B cell (primary cell): ENCODE data around the gene HOXA4. TPM values are rescaled to one million over a fixed set of nuclear protein-coding genes. Genes with fewer than 3 reads are reported as not detected.

Experiments
- ATAC-seq: fragments of 200-7000 bp; cut with Tn5 transposase; one replicate; pipeline ENCODE4 v1.10.0; 2021; ENCODE audit warnings: low read depth, mild to moderate bottlenecking, moderate number of reproducible peaks, moderate library complexity
- CTCF ChIA-PET: fragments of 350-600 bp; sonication (Branson Sonifier 250); formaldehyde crosslinking; loops from one replicate; lab custom pipeline; 2021; ENCODE audit warnings: antibody characterized with exemption, inconsistent platforms; lab: Charles Lee
- POLR2A ChIA-PET: fragments of 350-600 bp; sonication (Branson Sonifier 250); formaldehyde crosslinking; loops from one replicate; lab custom pipeline; 2021; ENCODE audit warnings: antibody characterized with exemption; lab: Charles Lee
- DNase-seq: peaks from one replicate; pipeline ENCODE4 v3.0.0; 2013
- H2AFZ ChIP-seq: 2 replicates; pipeline ENCODE4 v1.6.1; 2012; ENCODE audit warnings: mild to moderate bottlenecking, low read depth, low read length; ENCODE audit not compliant: insufficient read depth, poor library complexity, severe bottlenecking
- H3K27ac ChIP-seq, 2 donors: 1 replicate in 1 of 2; 2 replicates in 1 of 2; pipeline ENCODE4 v1.5.1; 2012 to 2013; ENCODE audit warnings: low read length in 2 of 2, mild to moderate bottlenecking in 2 of 2, moderate library complexity in 1 of 2
- H3K27me3 ChIP-seq, 4 experiments: fragments of 200-600 bp in 1 of 4; sonication (generic) in 1 of 4; replicated peaks in 1 of 4; 1 replicate in 2 of 4; 2 replicates in 2 of 4; pipeline versions ENCODE4 v1.6.1 to v1.7.0; 2013 to 2016; ENCODE audit warnings: low read length in 3 of 4, mild to moderate bottlenecking in 2 of 4, mixed read lengths in 1 of 4, moderate library complexity in 1 of 4; ENCODE audit not compliant: insufficient read depth in 4 of 4, control insufficient read depth in 3 of 4; ENCODE audit errors: control extremely low read depth in 1 of 4
- H3K36me3 ChIP-seq, 2 experiments: replicated peaks in 1 of 2; 1 replicate in 1 of 2; 2 replicates in 1 of 2; pipeline versions ENCODE4 v1.6.1 to v1.7.1; 2013; ENCODE audit warnings: low read length in 1 of 2; ENCODE audit not compliant: insufficient read depth in 2 of 2, control insufficient read depth in 1 of 2; ENCODE audit errors: control extremely low read depth in 1 of 2, extremely low read depth in 1 of 2
- H3K4me1 ChIP-seq, 2 donors: fragments of 200-600 bp in 1 of 2; sonication (generic) in 1 of 2; 1 replicate in 1 of 2; 2 replicates in 1 of 2; pipeline versions ENCODE4 v1.5.1 to v1.6.1; 2013 to 2017; ENCODE audit warnings: low read length in 2 of 2; ENCODE audit not compliant: control insufficient read depth in 2 of 2, insufficient read depth in 2 of 2
- H3K4me2 ChIP-seq: replicated peaks from 2 replicates; pipeline ENCODE3; 2012; ENCODE audit warnings: mild to moderate bottlenecking, low read depth, low read length; ENCODE audit not compliant: poor library complexity, severe bottlenecking
- H3K4me3 ChIP-seq, 5 experiments: fragments of 200-600 bp in 1 of 5; sonication (generic) in 1 of 5; 1 replicate in 3 of 5; 2 replicates in 2 of 5; pipeline versions ENCODE4 v1.5.1 to v1.7.0; 2011 to 2016; ENCODE audit warnings: low read length in 4 of 5, mild to moderate bottlenecking in 4 of 5, low read depth in 2 of 5, control low read depth in 1 of 5, moderate library complexity in 1 of 5; ENCODE audit not compliant: insufficient read depth in 1 of 5; ENCODE audit errors: control extremely low read depth in 1 of 5, extremely low read depth in 1 of 5
- H3K79me2 ChIP-seq: fragments of 200-600 bp; sonication (generic); one replicate; pipeline ENCODE4 v1.6.0; 2016; ENCODE audit warnings: low read length; ENCODE audit not compliant: control insufficient read depth, insufficient read depth
- H3K9ac ChIP-seq: fragments of 200-600 bp; sonication (generic); 2 replicates; pipeline ENCODE4 v1.6.1; 2017; ENCODE audit warnings: mild to moderate bottlenecking, low read length, moderate library complexity
- H3K9me3 ChIP-seq, 3 donors: one replicate each; pipeline versions ENCODE4 v1.6.1 to v1.7.1; 2013; ENCODE audit warnings: low read length in 2 of 3; ENCODE audit not compliant: control insufficient read depth in 2 of 3, insufficient read depth in 1 of 3; ENCODE audit errors: control extremely low read depth in 1 of 3
- H4K20me1 ChIP-seq: 2 replicates; pipeline ENCODE4 v1.6.0; 2012; ENCODE audit warnings: mild to moderate bottlenecking, low read length; ENCODE audit not compliant: insufficient read depth, control insufficient read depth, poor library complexity, severe bottlenecking
- H3K27ac Mint-ChIP-seq: one replicate; pipeline ENCODE4 v1.8.0; 2021; ENCODE audit warnings: mixed read lengths
- H3K27me3 Mint-ChIP-seq: one replicate; pipeline ENCODE4 v1.8.0; 2021; ENCODE audit warnings: mixed read lengths
- H3K4me1 Mint-ChIP-seq: one replicate; pipeline ENCODE4 v1.8.0; 2021; ENCODE audit warnings: mixed read lengths
- H3K4me3 Mint-ChIP-seq: one replicate; pipeline ENCODE4 v1.8.0; 2021; ENCODE audit warnings: mixed read lengths
- H3K9me3 Mint-ChIP-seq: one replicate; pipeline ENCODE4 v1.8.0; 2022; ENCODE audit warnings: mixed read lengths; ENCODE audit not compliant: insufficient read depth
- EZH2 ChIP-seq: IDR thresholded peaks from 2 replicates; pipeline ENCODE4 v1.6.1; 2012; ENCODE audit warnings: borderline replicate concordance, low read depth, mild to moderate bottlenecking, moderate library complexity, low read length; ENCODE audit not compliant: insufficient read depth, poor library complexity, severe bottlenecking
- WGBS: methylation state at CpG from one replicate; pipeline ENCODE4 v1.1.5; 2013; ENCODE audit warnings: missing lambda C conversion rate; ENCODE audit not compliant: insufficient coverage; 5-methylcytosine and 5-hydroxymethylcytosine counted together
- intact Hi-C: fragments of 100-400 bp; cut with micrococcal nuclease; formaldehyde crosslinking; loops from one replicate; pipeline ENCODE4 v1.10.0; 2022
- polyA plus RNA-seq: library from polyadenylated mRNA; depleted of rRNA; stranded (reverse); fragments of >200 nt; gene quantifications from 2 replicates; pipeline ENCODE4 v1.2.3, GENCODE V29; 2012
- total RNA-seq, 2 donors: library from RNA; stranded (reverse); fragments of 120-200 nt in 1 of 2; gene quantifications; 1 replicate in 1 of 2; 2 replicates in 1 of 2; pipeline versions ENCODE4 v1.2.3 to v1.2.4, GENCODE V29; 2013 to 2022
- TF ChIP-seq, protein P1 (sequence below): fragments of 200-600 bp; IDR thresholded peaks from one replicate; pipeline ENCODE4 v1.8.0; 2022; ENCODE audit warnings: antibody characterized with exemption, mild to moderate bottlenecking

The HOXA4 gene
- total and polyA plus RNA-seq, 2 donors (not counting 1 experiment from before 2014, with no cell fraction given), result 0.30 TPM; not detected in 1

DNA sequence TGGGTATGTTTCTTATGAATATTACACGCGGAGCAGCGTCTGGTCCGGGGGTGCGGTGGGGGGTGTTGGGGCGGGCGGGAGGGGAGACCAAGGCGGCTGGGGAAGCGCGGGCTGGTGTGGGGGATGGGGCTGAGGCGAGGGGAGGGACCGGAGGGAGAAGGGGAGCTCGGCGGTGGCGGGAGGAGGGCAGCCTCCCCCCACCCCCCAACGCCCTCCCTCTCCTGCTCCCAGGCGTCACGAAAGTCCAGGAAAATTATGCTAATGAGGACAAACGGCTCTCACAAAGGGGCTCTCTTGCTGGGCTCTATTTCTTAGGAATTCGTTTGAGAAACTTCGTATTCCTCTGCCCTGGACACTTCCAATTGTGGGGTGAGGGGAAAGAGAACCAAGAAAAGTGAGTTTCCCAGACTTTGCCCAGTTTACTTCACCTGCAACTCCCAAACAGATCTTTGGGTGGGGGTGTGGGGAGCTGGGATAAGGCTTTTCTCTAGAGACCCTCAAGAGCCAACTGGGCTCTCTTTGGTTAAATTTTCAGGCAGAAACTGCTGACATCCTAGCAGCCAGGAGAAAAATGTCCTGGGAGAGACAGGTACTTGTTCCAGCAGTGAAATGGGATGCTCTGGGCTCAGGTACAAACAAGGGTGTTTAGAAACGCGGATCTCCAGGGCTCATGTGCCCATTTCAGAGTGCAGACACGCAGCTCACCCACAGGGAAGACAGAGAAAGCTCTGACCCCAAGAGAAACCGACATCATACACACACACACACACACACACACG lies 16.4 kb downstream of the HOXA4 start:
- H3K4me3 Mint-ChIP-seq, result no peak overlapping the region
- Histone ChIP-seq H3K4me1 (no peaks in the 10 kb centered on the region), H3K27me3 (peaks cover 0 to 7% (median 0%) of the 10 kb centered on the region in 4 experiments), H3K27ac (no peak overlapping the region), H3K4me2 (no peak overlapping the region), H3K36me3 (no peaks in the 10 kb centered on the region), H3K4me3 (no peak overlapping the region), H4K20me1 (no peaks in the 10 kb centered on the region), H3K79me2 (no peaks in the 10 kb centered on the region), H3K9me3 (peaks cover 0 to 5% (median 0%) of the 10 kb centered on the region in 3 donors), H2AFZ (no peak overlapping the region), H3K9ac (no peak overlapping the region)
- no peak overlapping the region for H3K27ac Mint-ChIP-seq
- no peak for DNase-seq
- TF ChIP-seq, protein P1, sequence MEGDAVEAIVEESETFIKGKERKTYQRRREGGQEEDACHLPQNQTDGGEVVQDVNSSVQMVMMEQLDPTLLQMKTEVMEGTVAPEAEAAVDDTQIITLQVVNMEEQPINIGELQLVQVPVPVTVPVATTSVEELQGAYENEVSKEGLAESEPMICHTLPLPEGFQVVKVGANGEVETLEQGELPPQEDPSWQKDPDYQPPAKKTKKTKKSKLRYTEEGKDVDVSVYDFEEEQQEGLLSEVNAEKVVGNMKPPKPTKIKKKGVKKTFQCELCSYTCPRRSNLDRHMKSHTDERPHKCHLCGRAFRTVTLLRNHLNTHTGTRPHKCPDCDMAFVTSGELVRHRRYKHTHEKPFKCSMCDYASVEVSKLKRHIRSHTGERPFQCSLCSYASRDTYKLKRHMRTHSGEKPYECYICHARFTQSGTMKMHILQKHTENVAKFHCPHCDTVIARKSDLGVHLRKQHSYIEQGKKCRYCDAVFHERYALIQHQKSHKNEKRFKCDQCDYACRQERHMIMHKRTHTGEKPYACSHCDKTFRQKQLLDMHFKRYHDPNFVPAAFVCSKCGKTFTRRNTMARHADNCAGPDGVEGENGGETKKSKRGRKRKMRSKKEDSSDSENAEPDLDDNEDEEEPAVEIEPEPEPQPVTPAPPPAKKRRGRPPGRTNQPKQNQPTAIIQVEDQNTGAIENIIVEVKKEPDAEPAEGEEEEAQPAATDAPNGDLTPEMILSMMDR, result no peak
- TF ChIP-seq EZH2, result no peak
- no peak for ATAC-seq
- H3K27me3 Mint-ChIP-seq, result peaks cover 15% of the 10 kb centered on the region
- 93% methylated on average over 3 of the region's 26 CpGs for WGBS
- ChIA-PET POLR2A (interaction anchor here (0.6 kb wide), 1 partner anchor 78 kb away, joined by 4 read pairs; no protein-coding TSS in a partner anchor), CTCF (no interaction called here)
- intact Hi-C loops, result no loop called here
- no peaks in the 10 kb centered on the region for H3K4me1 Mint-ChIP-seq
- H3K9me3 Mint-ChIP-seq, result no peaks in the 10 kb centered on the region
